ENCODE measurements around the gene ANP32D.
"Not testable (repeated sequence)": the region's sequence is repeated elsewhere in the genome, so short reads cannot be mapped to it uniquely, and the experiment has no call there.

The ANP32D gene

DNA sequence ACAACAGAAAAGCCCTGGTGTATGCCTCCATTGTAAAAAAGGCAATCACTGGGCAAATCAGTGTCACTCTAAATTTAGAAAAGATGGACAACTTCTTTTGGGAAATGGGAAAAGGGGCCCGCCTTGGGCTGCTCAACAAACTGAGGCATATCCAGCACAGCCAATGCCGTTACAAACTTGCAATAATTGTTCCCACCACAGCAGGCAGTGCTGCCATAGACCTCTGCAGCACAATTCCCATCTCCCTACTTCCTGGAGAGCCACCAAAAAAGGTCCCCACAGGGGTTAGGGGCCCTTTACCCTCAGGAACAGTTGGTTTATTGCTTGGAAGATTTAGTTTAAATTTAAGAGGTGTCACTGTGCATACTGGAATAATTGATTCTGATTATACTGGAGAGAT, 36.6 kb downstream of the ANP32D start:
- no peak for DNase-seq

DNA sequence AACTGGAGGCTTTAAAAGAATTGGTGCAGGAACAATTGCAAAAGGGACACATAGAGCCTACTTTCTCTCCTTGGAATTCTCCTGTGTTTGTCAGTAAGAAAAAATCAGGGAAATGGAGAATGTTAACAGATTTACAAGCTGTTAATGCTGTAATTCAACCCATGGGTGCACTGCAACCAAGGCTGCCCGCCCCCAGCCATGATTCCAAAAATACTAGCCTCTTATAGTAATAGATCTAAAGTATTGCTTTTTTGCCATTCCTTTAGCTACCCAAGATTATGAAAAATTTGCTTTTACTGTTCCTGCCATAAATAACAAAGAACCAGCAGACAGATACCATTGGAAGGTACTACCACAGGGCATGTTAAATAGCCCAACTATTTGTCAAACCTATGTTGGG, 37.8 kb downstream of the ANP32D start:
- DNase-seq, result no peak

- DNase-seq, result no peak
Measured at GRCh38 chr12:48512855-48513254, 40.5 kb downstream of the ANP32D start.

GRCh38 chr12:48514728-48515127, 42.4 kb downstream of the ANP32D start:
- no peak for DNase-seq

DNA sequence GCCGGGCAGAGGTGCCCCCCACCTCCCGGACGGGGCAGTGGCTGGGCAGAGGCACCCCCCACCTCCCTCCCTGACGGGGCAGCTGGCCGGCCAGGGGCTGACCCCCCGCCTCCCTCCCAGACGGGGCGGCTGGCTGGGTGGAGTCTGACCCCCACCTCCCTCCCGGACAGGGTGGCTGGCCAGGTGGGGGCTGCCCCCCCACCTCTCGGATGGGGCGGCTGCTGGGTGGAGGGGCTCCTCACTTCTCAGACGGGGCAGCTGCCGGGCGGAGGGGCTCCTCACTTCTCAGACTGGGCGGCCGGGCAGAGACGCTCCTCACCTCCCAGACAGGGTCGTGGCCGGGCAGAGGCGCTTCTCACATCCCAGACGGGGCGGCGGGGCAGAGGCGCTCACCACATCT, 48.0 kb downstream of the ANP32D start:
- DNase-seq, result not testable (repeated sequence)

Measured in NCI-H187 treated with DMSO at 0.1 percent for 48 hours (cell line).